ENCODE data around the gene SMAD4.
A peak's percentile ranks its signal among the peaks of the same experiment; 100 is the strongest.

Gene SMAD4

GRCh38 chr18:51029694-51030536 is at the start of gene SMAD4:
Gene SMAD4 (plus strand): TSS chr18:51030213. CDS start chr18:51047047, 16,834 bp downstream.
- H3K4me3 ChIP-seq (ENCODE audit: control insufficient read depth, low read depth, low read length), result peak within 1 kb of the TSS; percentile 72
- DNase-seq (ENCODE audit: low read depth), result peak; percentile 92
- TF ChIP-seq, protein P1, sequence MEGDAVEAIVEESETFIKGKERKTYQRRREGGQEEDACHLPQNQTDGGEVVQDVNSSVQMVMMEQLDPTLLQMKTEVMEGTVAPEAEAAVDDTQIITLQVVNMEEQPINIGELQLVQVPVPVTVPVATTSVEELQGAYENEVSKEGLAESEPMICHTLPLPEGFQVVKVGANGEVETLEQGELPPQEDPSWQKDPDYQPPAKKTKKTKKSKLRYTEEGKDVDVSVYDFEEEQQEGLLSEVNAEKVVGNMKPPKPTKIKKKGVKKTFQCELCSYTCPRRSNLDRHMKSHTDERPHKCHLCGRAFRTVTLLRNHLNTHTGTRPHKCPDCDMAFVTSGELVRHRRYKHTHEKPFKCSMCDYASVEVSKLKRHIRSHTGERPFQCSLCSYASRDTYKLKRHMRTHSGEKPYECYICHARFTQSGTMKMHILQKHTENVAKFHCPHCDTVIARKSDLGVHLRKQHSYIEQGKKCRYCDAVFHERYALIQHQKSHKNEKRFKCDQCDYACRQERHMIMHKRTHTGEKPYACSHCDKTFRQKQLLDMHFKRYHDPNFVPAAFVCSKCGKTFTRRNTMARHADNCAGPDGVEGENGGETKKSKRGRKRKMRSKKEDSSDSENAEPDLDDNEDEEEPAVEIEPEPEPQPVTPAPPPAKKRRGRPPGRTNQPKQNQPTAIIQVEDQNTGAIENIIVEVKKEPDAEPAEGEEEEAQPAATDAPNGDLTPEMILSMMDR (conservative IDR thresholded peaks at IDR 0.05; ENCODE audit: control insufficient read depth, insufficient read depth, low read depth, low read length), result no peak

GRCh38 chr18:50981381-50981780 is 48.6 kb upstream of the SMAD4 start:
- TF ChIP-seq, protein P1 (conservative IDR thresholded peaks at IDR 0.05; ENCODE audit: control insufficient read depth, insufficient read depth, low read depth, low read length), result no peak
- DNase-seq (ENCODE audit: low read depth), result no peak
- no peak overlapping the region for H3K4me3 ChIP-seq (ENCODE audit: control insufficient read depth, low read depth, low read length)

- no peak for DNase-seq (ENCODE audit: low read depth)
- TF ChIP-seq, protein P1 (conservative IDR thresholded peaks at IDR 0.05; ENCODE audit: control insufficient read depth, insufficient read depth, low read depth, low read length), result no peak
- no peak overlapping the region for H3K4me3 ChIP-seq (ENCODE audit: control insufficient read depth, low read depth, low read length)
These were observed 47.8 kb upstream of the SMAD4 start for GRCh38 chr18:50982086-50982801.

GRCh38 chr18:50982802-50983179 is 47.2 kb upstream of the SMAD4 start:
- TF ChIP-seq, protein P1 (conservative IDR thresholded peaks at IDR 0.05; ENCODE audit: control insufficient read depth, insufficient read depth, low read depth, low read length), result peak; percentile 29
- no peak overlapping the region for H3K4me3 ChIP-seq (ENCODE audit: control insufficient read depth, low read depth, low read length)
- DNase-seq (ENCODE audit: low read depth), result peak; percentile 48

GRCh38 chr18:50986360-50987087 is 43.5 kb upstream of the SMAD4 start:
- TF ChIP-seq, protein P1 (conservative IDR thresholded peaks at IDR 0.05; ENCODE audit: control insufficient read depth, insufficient read depth, low read depth, low read length), result no peak
- no peak overlapping the region for H3K4me3 ChIP-seq (ENCODE audit: control insufficient read depth, low read depth, low read length)
- DNase-seq (ENCODE audit: low read depth), result peak; percentile 73

- no peak overlapping the region for H3K4me3 ChIP-seq (ENCODE audit: control insufficient read depth, low read depth, low read length)
- no peak for DNase-seq (ENCODE audit: low read depth)
- TF ChIP-seq, protein P1 (conservative IDR thresholded peaks at IDR 0.05; ENCODE audit: control insufficient read depth, insufficient read depth, low read depth, low read length), result no peak
These were observed 42.8 kb upstream of the SMAD4 start for GRCh38 chr18:50987261-50987660.

Data from fibroblast of mammary gland (primary cell).